Left ventricle myocardium superior (tissue), 1 donor: ENCODE results near the gene MAP2K5. TPM values are rescaled to one million over a fixed set of nuclear protein-coding genes. Genes with fewer than 3 reads are reported as not detected.

Experiments used
- ATAC-seq: fragments of 200-7000 bp; cut with Tn5 transposase; one replicate; pipeline ENCODE4 v1.9.1; 2020; ENCODE audit warnings: mild to moderate bottlenecking, moderate library complexity
- DNase-seq: peaks from one replicate; pipeline ENCODE4 v3.0.0-alpha.2; 2020
- intact Hi-C: fragments of 100-400 bp; cut with micrococcal nuclease; formaldehyde crosslinking; loops from one replicate; pipeline ENCODE4 v1.11.0; 2022
- total RNA-seq: library from RNA; stranded (reverse); fragmentation: NEBNext Ultra II Directional; extraction: Animal tissue kit (Norgen Biotek cat#: 25700); gene quantifications from one replicate; pipeline ENCODE4 v1.2.1, GENCODE V29; 2021
- donor health status: DM: no; HTN: yes; CAD: no; lungs with severe emphysema.

MAP2K5 gene
- total RNA-seq, 1 donor from 2014 or later = 22.0 TPM

DNA sequence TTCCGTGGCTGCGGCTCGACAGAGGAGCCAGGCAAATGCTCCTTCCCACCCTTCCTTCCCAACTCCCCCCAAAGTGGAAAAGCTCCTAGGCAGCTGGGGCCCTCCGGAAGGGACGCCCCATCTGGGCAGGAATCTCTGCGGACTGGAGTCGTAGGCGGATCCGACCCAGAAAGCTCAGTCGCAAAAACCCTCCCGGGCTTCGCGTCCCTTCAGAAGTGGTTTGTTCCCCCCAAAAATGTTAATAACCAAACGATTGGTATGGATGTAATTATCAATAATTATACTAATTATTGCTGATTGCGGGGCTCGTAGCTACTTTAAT, 293.6 kb downstream of the MAP2K5 start:
- ATAC-seq (no peak), DNase-seq (no peak)
- intact Hi-C loops = loop anchor here (10.0 kb wide), 1 partner anchor 381 kb away; no protein-coding TSS in a partner anchor

- DNase-seq = no peak
Measured at GRCh38 chr15:67836477-67836876, 294.0 kb downstream of the MAP2K5 start.

GRCh38 chr15:67836955-67837354, 294.5 kb downstream of the MAP2K5 start:
- intact Hi-C loops = loop anchor here (10.0 kb wide), 1 partner anchor 382 kb away; no protein-coding TSS in a partner anchor
- no peak for DNase-seq
- ATAC-seq = no peak

More at GRCh38 chr15:67836477-67836876, 294.0 kb downstream of the MAP2K5 start:
- ATAC-seq = no peak
- intact Hi-C loops = loop anchor here (10.0 kb wide), 1 partner anchor 382 kb away; no protein-coding TSS in a partner anchor

DNA sequence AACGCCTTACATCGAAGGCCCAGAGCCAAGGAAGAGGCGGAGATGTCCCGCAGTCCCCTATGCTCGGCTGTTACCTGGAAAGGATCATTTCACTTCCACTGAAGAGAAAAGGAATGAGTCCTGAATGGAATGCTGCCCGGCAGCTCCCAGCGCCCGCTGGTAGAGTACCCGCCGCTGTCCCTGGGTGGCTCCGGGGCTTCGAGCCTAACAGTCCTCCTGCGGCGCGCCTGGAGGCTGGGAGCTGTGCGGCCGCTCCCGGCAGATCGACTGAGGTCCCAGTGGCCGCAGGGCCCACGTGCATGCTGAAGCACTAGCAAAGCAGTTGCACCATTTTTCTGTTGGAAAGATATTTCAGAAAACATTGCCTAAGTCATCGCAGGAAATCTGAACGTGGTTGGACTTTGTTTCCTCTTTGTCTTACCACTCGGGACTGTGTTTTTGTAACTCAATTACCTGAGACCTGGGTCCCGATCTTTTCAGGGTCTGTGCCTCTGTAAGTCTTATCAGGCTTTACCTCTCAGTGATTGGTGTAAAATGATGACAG, 296.4 kb downstream of the MAP2K5 start:
- peak; percentile 80 for DNase-seq
- ATAC-seq = peak; percentile 59
- intact Hi-C loops = loop anchor here (10.0 kb wide), 1 partner anchor 384 kb away; no protein-coding TSS in a partner anchor

GRCh38 chr15:67839499-67839928, 297.0 kb downstream of the MAP2K5 start:
- DNase-seq = no peak
- ATAC-seq = peak; percentile 26
- intact Hi-C loops = loop anchor here (10.0 kb wide), 1 partner anchor 385 kb away; no protein-coding TSS in a partner anchor

GRCh38 chr15:67839929-67840748, 297.6 kb downstream of the MAP2K5 start, which contains the start of gene RNU6-1:
Gene RNU6-1, minus strand, starts transcription at chr15:67840045.
- intact Hi-C loops = loop anchor here (10.0 kb wide), 1 partner anchor 385 kb away; no protein-coding TSS in a partner anchor
- DNase-seq = peak; percentile 97
- ATAC-seq = peak; percentile 91

- no peak for DNase-seq
- intact Hi-C loops = no loop called here
- peak; percentile 10 for ATAC-seq
Measured at GRCh38 chr15:67840749-67841512, 298.4 kb downstream of the MAP2K5 start.

DNA sequence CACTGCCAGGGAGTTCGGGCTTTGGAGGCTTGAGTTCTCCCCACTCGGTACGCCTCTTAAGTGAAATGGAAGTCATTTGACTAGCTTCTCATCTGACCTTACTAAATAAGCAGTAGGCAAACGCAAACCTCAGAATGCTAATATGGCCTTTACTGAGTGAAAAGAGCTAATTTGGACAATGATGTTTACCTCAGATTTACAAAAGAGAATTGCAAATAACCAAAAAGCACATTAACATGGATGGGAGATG, 298.9 kb downstream of the MAP2K5 start:
- intact Hi-C loops = no loop called here
- DNase-seq = no peak
- no peak for ATAC-seq

DNA sequence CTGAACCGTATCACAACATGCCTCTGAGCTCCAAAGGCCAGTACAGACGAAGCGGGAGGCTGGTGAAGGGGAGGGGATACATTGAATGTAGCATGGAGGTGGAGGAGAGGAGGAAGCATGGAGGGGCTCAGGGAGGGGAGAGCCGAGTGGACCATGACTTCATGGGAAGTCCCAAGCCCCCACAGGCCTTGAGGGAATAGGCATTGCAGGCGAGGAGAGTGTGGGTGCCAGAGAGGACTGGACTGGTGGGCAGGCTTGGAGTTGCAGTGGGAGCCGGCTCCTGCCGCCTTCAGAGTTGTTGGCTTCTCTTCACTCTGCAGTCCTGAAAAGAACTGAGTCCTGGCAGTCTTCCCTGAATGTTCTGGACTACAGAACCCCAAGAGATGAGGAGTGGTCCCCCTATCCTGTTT, 300.6 kb downstream of the MAP2K5 start:
- intact Hi-C loops = no loop called here
- ATAC-seq (no peak), DNase-seq (no peak)

DNA sequence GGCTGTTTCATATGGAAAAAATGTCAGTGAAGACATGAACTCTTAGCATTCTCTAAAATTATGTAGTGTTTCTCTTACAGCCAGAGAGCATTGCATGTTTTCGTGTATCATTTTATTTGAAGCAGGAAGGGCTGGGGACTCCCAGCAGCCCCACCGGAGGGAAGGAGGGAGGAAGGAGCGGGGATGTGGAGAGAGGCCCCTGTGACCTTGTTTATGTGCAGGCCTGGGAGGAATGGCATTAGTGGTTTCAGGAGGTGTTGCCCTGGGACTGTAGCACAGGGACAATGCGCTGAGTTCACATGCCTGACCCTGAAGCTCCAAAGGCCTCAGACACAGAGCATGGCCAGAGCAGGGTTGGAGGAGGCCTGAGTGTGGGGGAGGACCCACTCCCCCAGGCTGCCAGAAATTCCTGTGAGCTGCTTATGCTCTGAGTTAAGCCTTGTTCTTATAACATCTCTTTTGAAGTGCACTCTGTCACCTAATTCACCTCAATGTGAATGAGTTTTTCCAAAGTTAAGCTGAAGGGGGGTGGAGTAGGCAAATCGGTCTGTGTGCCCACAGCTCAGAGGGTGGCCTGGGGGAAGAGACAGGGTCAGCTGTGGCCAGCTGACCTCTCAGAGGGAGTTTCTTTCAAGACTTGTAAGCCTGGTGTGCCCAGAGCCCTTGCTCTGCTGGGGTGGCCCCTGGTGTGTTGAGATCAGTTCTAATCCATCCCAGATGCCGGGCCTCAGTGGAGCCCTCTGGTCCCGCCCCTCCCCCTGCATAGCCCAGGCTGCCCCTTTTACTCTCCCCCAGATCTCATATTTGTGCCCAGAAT, 301.3 kb downstream of the MAP2K5 start:
- DNase-seq = no peak
- ATAC-seq = no peak
- intact Hi-C loops = no loop called here

- DNase-seq (no peak), ATAC-seq (no peak)
- intact Hi-C loops = no loop called here
Measured at GRCh38 chr15:67845974-67846373, 303.5 kb downstream of the MAP2K5 start.

DNA sequence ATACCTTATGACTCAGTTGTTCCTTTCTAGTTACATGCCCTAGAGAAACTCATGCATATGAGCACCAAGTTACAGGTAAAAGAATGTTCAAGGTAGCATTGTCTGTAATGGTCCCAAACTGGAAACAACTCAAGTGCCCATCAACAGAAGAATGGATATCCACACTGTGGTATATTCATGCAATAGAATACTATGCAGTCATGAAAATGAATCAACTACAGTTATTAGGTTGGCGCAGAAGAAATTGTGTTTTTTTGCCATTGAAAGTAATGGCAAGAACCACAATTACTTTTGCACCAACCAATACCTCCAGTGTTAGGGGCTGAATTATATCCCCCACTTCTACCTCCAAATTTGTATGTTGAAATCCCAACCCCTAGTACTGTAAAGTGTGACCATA, 307.0 kb downstream of the MAP2K5 start:
- intact Hi-C loops = no loop called here
- DNase-seq (no peak), ATAC-seq (no peak)

GRCh38 chr15:67850336-67850735, 307.8 kb downstream of the MAP2K5 start:
- DNase-seq = no peak
- intact Hi-C loops = no loop called here
- no peak for ATAC-seq

DNA sequence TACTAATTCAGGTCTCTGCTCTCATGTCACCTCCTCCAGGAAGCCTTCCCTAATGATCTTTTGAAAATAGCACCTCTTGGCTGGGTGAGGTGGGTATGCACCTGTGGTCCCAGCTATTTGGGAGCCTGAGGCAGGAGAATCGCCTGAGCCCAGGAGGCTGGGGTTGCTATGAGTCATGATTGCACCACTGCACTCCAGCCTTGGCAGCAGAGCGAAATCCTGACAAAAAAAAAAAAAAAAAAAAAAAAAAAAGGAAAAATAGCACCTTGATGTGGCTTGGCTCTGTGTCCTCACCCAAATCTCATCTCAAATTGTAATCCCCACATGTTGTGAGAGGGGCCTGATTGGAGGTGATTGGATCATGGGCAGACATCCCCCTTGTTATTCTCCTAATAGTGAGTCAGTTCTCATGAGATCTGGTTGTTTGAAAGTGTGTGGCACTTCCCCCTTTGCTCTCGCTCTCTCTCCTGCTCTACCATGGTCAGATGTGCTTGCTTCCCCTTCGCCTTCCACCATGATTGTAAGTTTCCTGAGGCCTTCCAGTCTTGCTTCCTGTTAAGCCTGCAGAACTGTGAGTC, 308.6 kb downstream of the MAP2K5 start:
- intact Hi-C loops = no loop called here
- no peak for DNase-seq
- ATAC-seq = no peak

DNA sequence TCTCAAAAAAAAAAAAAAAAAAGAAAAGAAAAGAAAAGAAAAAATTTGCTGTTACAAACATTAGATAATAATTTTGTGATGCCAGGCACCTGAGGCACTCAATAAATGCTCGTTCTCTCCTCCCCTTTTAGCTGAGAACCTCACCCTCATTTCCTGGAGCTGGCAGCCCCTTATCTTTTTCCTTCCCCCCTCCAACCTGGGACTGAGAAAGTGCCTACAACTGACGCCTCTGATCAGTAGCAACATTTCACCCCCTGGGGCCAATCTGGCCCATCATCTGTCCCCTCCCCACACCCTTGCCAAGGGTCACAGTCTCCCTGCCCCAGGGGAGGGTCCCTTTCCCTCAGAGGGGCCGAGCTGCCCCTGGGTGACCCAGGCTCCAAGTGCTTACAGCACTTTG, 309.9 kb downstream of the MAP2K5 start:
- intact Hi-C loops = no loop called here
- ATAC-seq = no peak
- DNase-seq = no peak

- ATAC-seq = no peak
- no peak for DNase-seq
- intact Hi-C loops = no loop called here
Measured at GRCh38 chr15:67853454-67853853, 311.0 kb downstream of the MAP2K5 start.

DNA sequence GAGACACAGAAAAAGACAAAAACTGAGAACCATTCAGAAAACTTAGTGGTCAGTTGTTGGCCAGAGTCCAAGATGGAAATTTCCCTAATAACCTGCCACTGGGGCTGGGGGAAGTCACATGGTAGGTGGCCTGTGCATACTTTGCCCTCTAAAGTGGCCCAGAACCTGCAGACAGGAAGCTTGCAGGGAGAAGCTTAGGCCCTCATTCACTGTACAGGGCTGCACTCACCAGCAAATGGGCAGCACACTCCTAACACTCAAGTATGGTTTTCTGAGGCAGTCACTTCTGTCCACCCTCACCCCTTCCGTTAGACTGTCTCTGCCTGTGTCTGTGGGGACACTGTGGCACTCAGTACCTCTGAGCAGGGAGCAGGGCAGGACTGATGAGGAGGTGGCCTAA, 311.9 kb downstream of the MAP2K5 start:
- intact Hi-C loops = no loop called here
- DNase-seq (no peak), ATAC-seq (no peak)

DNA sequence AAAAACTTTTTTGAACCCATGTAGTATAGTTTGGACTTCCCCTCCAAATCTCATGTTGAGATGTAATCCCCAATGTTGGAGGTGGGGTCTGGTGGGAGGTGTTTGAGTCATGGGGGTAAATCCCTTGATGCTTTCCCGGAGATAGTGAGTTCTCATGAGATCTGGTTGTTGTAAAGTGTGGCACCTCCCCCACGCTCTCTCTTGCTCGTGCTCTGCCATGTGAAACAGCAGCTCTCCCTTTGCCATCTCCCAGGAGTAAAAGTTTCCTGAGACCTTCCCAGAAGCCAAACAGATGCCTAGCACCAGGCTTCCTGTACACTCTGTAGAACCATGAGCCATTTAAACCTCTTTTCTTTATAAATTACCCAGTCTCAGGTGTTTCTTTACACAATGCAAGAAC, 313.3 kb downstream of the MAP2K5 start:
- intact Hi-C loops = no loop called here
- ATAC-seq = no peak
- DNase-seq = no peak
